Measurements from ENCODE around the gene OSBPL2.

OSBPL2 gene

DNA sequence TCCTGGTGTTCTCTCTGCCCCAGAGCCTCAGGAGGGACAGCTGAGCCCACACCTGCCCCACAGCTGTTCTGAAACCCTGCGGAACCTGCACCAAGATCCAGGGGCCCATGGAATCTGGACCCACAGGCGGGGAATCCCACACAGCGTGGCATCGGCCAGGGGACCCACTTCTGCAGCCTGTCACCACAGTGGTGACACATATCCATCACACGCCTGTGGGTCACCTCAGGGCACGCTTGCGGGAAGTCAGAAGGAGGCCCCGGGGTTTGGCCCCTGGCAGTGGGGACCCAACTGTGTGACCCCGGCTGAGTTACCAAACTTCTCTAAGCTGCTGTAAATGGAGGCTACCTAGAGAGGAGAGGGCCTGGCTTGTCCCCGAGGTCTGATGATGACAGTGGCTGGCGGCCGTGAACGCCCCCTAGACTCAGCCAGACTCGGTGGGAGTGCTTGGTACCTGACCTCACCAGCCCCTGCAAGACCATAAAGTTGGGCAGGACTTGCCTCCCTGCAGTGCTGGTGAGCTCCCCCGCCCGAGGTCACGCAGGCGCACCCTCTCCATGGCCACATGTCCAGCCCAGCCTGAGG lies 16.0 kb upstream of the OSBPL2 start:
- DNase-seq (ENCODE audit: low read depth): no peak

DNA sequence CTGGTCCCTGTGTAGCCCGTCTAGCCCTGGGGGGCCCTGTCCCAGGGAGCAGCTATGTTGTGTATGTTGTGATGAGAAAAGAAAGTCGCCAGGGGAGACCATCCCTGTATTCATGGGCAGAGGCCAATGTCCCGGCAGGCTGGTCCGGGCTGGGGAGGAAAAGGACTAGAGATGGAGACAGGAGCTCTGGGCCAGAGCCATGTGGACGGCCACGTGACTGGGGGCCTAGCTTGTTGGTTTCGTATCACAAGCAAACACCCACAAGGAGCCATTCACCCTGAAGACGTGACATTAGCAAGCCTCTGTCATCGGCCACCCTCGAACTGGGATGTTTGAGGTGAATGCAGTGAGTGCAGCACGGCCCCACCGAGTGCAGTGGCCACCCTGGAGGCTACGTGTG lies 15.3 kb upstream of the OSBPL2 start:
- no peak for DNase-seq (ENCODE audit: low read depth)

- DNase-seq (ENCODE audit: low read depth): no peak
These were observed 14.8 kb upstream of the OSBPL2 start for GRCh38 chr20:62223571-62223970.

- DNase-seq (ENCODE audit: low read depth): no peak
These were observed 14.0 kb upstream of the OSBPL2 start for GRCh38 chr20:62224113-62224855.

GRCh38 chr20:62225026-62225425 lies 13.3 kb upstream of the OSBPL2 start:
- no peak for DNase-seq (ENCODE audit: low read depth)

DNA sequence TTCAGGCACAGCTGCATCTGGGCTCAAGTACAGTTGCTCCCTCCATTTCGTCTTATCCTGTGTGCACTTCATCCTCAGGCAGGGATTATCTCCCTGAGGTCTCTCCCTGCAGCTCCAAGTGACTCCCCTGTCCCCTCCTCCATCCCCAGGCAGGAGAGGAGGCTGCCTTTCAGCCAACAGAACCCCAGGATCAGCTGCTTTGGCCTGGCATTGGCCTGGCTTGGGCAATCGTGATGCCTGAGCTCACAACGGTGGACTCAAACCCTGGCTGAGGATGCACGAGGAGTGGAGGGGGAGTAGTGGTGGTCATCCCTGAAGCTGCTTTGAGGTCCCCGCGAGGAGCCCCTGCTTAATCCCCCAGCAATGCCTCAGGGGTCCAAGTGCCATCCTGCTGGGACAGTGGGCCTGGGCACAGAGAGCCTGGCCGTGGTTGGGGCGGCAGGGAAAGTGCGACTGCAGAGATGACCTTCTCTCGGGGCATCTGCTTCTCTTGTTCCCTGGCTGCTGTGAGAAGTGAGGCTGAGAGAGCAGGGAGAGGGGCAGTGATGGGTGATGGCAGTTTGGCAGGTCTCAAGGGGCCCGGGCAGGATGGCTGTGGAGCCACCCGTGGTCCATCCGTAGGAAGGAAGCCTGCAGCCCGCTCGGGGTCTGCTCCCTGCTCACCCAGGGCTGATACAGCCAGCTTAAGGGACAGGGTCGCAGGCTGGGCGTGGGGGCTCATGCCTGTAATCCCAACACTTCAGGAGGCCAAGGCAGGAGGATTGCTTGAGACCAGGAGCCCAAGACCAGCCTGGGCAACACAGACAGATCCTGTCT lies 12.3 kb upstream of the OSBPL2 start:
- no peak for DNase-seq (ENCODE audit: low read depth)

- DNase-seq (ENCODE audit: low read depth): no peak
These were observed 11.4 kb upstream of the OSBPL2 start for GRCh38 chr20:62226707-62227590.

DNA sequence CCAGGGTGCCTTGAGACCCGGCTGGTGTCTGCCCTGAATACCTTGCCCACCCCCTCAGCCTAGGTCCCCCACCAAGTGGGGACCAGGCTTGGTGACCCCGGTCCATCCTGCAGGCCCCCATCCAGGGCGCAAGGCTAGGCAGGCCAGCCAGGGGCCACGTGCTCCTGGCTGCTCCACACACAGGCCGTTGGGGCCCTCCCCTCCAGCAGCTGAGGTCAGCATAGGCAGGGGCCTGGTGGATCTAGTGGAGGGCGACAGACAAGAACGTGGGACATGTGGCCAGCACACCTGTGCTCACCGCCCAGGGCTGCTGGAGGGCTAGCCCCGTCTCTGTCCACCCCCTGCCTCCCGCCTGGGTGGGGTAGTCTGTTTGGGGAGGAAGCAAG lies 10.7 kb upstream of the OSBPL2 start:
- DNase-seq (ENCODE audit: low read depth): no peak

- DNase-seq (ENCODE audit: low read depth): no peak
These were observed 10.1 kb upstream of the OSBPL2 start for GRCh38 chr20:62227977-62228958.

GRCh38 chr20:62228982-62229545 lies 9.3 kb upstream of the OSBPL2 start:
- DNase-seq (ENCODE audit: low read depth): no peak

GRCh38 chr20:62229667-62230066 lies 8.7 kb upstream of the OSBPL2 start:
- DNase-seq (ENCODE audit: low read depth): no peak

DNA sequence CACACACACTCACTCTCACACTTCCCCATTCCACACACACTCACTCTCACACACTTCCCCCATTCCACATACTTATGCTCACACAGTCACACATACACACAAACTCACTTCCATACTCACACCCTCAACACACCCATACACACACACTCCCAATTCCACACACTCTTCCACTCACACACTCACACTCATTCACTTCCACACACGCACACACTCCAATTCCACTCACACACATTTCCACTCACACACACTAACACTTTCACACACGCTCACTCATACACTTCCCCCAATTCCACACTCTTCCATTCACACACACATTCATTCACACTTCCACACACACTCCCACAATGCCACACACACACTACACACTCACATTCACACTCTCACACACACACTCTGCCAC lies 8.0 kb upstream of the OSBPL2 start:
- no peak for DNase-seq (ENCODE audit: low read depth)

GRCh38 chr20:62230696-62231095 lies 7.6 kb upstream of the OSBPL2 start:
- DNase-seq (ENCODE audit: low read depth): no peak

- DNase-seq (ENCODE audit: low read depth): no peak
These were observed 7.0 kb upstream of the OSBPL2 start for GRCh38 chr20:62231292-62231691.

GRCh38 chr20:62232194-62232593 lies 6.1 kb upstream of the OSBPL2 start:
- DNase-seq (ENCODE audit: low read depth): no peak

- DNase-seq (ENCODE audit: low read depth): no peak
These were observed 5.3 kb upstream of the OSBPL2 start for GRCh38 chr20:62232770-62233645.

DNA sequence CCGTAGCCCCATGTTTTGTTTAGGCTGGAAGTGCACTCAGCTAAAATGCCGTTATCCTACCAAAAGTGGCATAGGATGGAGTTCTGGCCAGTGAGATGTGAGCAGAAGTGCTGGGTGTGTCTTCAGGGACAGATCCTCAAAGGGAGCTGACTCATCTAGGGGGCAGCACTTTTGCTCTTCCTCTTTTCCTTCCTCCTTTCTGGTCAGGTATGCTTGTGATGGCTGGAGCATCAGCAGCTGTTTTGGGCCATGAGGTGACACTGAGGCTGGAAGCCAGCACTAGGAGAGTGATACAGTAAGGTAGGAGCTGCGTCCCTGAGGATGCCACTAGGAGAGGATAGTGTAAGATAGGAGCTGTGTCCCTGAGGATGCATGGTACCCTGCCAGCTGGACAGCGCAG lies 4.6 kb upstream of the OSBPL2 start:
- DNase-seq (ENCODE audit: low read depth): no peak

DNA sequence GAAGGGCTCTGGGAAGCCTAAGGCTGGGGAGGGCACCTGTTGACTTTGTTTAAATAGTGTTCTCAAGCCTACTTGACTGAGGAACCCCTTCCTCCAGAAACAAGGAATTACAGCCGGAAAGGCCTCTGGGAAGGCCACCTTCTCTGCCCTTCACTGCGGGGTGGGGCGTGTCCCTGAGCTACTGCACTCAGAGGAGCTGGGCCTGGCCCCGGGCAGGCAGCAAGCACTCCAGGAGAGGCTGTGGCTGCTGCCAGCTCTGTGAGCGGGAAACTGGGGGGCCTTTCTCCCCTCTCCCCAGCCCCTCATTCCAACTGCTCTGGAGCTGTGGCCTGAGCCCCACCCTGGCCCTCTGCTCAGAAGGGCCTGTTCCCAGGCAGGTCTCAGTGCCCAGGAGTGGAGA lies 4.0 kb upstream of the OSBPL2 start:
- DNase-seq (ENCODE audit: low read depth): no peak

- DNase-seq (ENCODE audit: low read depth): no peak
These were observed 3.1 kb upstream of the OSBPL2 start for GRCh38 chr20:62235001-62235776.
